Amniotic epithelial cell (primary cell): ENCODE data around the gene RNF10.
A peak's percentile ranks its signal among the peaks of the same experiment; 100 is the strongest.
"Not testable (repeated sequence)": the region's sequence is repeated elsewhere in the genome, so short reads cannot be mapped to it uniquely, and the experiment has no call there.

Source experiments
- DNase-seq: peaks from one replicate; pipeline ENCODE4 v3.0.0-alpha.2; 2010; ENCODE audit warnings: low read depth

The RNF10 gene

GRCh38 chr12:120617193-120617592 lies 83.0 kb downstream of the RNF10 start:
- not testable (repeated sequence) for DNase-seq

- not testable (repeated sequence) for DNase-seq
Measured at GRCh38 chr12:120617767-120618166, 83.6 kb downstream of the RNF10 start.

- no peak for DNase-seq
Measured at GRCh38 chr12:120618954-120619615, 84.9 kb downstream of the RNF10 start.

- no peak for DNase-seq
Measured at GRCh38 chr12:120620624-120621023, 86.5 kb downstream of the RNF10 start.

GRCh38 chr12:120625557-120626419 lies 91.6 kb downstream of the RNF10 start:
- DNase-seq = peak; percentile 4
